Motor neuron (in vitro differentiated cells): Measurements from ENCODE around the gene FANCM. TPM values are rescaled to one million over a fixed set of nuclear protein-coding genes. Genes with fewer than 3 reads are reported as not detected.

Source experiments
- ATAC-seq, 8 experiments: fragments of 200-7000 bp; cut with Tn5 transposase; replicated peaks in 6 of 8; 2 replicates each; pipeline ENCODE4 v1.8.0; 2021; ENCODE audit warnings: mild to moderate bottlenecking in 8 of 8, moderate library complexity in 8 of 8
- H3K27ac ChIP-seq, 2 donors: fragments of 250-450 bp; sonication (Bioruptor Pico); 2 replicates each; pipeline ENCODE4 v1.9.0; 2021; ENCODE audit warnings: antibody characterized with exemption in 2 of 2, mild to moderate bottlenecking in 2 of 2, moderate library complexity in 1 of 2
- H3K4me1 ChIP-seq, 2 donors: fragments of 250-450 bp; sonication (Bioruptor Pico); replicated peaks in 1 of 2; 2 replicates each; pipeline ENCODE4 v1.6.1; 2021; ENCODE audit warnings: antibody characterized with exemption in 2 of 2, mild to moderate bottlenecking in 2 of 2, moderate library complexity in 1 of 2
- H3K4me3 ChIP-seq, 5 donors: fragments of 250-450 bp; sonication (Bioruptor Pico); 2 replicates each; pipeline ENCODE4 v1.9.0; 2021; ENCODE audit warnings: antibody characterized with exemption in 5 of 5, mild to moderate bottlenecking in 5 of 5, moderate library complexity in 4 of 5
- WGBS, 10 experiments: fragments of 450-650 bp; shearing (Covaris generic); methylation state at CpG; one replicate each; pipeline ENCODE4 v1.0.0; 2022; 5-methylcytosine and 5-hydroxymethylcytosine counted together
- in situ Hi-C, 9 experiments: fragments of 400-800 bp; cut with MboI; loops; one replicate each; pipeline ENCODE4 v1.15.0; 2021; ENCODE audit warnings: low sequenced_read_pairs in 9 of 9, low pct_unique_long_range_greater_than_20kb in 2 of 9; ENCODE audit not compliant: unreplicated experiment in 9 of 9
- total RNA-seq, 8 experiments: library from RNA; unstranded; fragments of 300-600 nt; gene quantifications; 2 replicates each; pipeline versions ENCODE4 v1.2.3 to v1.2.4, GENCODE V29; 2022

FANCM gene
- total RNA-seq, 8 experiments from 2014 or later = 2.6 to 13.1 (median 5.4) TPM

DNA sequence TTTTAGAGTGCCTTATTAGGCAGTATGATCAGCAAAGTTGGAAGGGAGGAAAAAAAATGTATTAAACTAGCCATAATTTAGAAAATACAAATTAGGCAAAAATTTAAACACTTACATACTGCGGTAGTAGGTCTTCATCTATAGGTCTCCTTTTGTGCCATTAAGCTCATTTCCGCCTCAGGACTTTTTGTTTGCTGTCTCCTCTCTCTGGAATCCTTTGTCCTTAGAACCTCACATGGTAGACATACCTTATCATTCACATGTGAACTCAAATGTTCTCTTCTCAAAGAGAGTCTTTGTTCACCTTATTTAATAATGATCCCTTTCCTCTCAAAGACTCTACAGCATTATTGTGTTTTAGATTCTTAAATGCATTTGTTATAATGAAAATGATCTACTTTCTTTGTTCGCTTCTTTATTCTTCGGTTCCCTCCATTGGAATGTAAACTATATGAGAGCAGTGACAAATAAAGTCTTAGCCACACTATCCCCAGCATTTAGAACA is 14.7 kb downstream of the FANCM start:
- Histone ChIP-seq H3K27ac (no peak overlapping the region), H3K4me1 (no peaks in the 10 kb centered on the region), H3K4me3 (no peak overlapping the region)
- 61 to 100% (median 88%) methylated on average over 2 to 4 of the region's 4 CpGs for WGBS, 10 experiments
- in situ Hi-C loops = no loop called here
- no peak for ATAC-seq

DNA sequence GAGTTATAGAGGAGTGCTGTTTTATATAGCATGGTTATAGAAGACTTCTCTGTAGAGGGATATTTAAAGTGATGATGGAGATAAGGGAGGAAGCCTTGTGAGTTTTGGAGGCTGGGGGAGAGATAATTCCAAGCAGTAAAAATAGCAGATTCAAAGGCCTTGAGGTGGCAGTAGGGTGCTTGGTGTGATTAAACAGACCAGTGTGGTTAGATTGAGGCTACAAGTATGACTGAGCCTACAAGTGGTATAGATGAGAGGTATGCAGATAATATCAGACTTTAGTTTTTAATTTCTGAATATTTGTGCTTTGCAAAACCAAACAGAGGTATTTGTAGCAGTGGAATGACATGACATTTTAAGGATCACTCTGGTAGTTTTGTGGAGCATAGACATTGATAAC is 20.3 kb downstream of the FANCM start:
- in situ Hi-C loops = no loop called here
- Histone ChIP-seq H3K4me3 (no peak overlapping the region), H3K27ac (no peak overlapping the region), H3K4me1 (no peaks in the 10 kb centered on the region)
- ATAC-seq = no peak

DNA sequence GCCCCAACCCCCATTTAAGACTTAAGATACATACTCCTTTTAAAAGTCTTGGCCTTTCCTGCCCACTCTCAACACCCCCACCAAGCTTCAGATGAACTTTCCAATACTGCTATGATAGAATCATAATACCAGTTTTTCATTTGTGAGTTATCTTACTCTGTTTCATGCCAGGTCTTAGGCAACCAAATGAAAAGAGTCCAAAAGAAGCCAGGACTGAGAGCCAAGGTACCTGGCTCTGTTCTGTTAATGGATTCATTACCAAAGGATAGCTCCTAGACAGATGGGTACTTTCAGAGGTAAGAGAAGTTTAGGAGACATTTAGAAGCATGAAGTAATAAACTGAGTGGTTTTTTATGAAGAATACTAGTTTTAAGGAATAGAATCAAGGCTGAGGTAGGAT is 34.2 kb downstream of the FANCM start:
- H3K27ac ChIP-seq = no peak overlapping the region
- ATAC-seq = no peak
- H3K4me3 ChIP-seq = no peak overlapping the region
- H3K4me1 ChIP-seq = no peaks in the 10 kb centered on the region
- in situ Hi-C loops = no loop called here

DNA sequence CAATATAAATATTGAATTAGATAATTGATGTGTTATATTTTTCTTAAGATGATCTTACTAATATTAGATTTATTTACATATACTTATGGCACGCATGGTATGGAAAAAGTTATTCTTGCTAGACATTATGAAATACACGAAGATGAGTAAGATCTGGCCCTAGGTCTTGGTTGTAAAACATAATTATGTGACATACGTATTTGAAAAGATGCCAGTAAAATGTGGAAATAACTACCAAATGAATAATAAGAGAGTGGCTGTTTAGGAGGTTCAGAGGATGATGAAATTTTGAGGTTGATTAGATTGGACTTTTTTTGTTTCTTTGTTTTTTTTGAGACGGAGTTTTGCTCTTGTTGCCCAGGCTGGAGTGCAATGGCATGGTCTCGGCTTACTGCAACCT is 41.3 kb downstream of the FANCM start:
- Histone ChIP-seq H3K27ac (no peak overlapping the region), H3K4me1 (no peaks in the 10 kb centered on the region), H3K4me3 (no peak overlapping the region)
- no peak for ATAC-seq
- in situ Hi-C loops = no loop called here
- WGBS, 10 experiments = 45 to 100% (median 91%) methylated on average over 2 to 5 of the region's 5 CpGs; no CpG with 5 or more reads in 1 of the 10 experiments

DNA sequence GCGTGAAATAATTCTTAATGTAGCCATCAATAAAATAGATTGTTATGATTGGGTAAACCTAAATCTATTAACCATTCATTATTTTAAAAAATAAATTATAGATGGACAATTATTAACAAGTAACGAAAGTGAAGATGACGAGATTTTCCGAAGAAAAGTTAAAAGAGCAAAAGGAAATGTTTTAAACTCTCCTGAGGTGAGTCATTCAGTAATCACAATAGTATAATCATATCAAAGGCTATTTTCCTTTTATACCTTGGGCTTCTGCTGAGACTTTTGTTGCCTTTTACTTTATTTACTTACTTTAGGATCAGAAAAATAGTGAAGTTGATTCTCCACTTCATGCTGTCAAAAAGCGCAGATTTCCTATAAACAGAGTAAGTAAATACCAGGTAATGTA is 45.6 kb downstream of the FANCM start:
- ATAC-seq = no peak
- 88 to 100% (median 96%) methylated on average over 3 to 5 of the region's 5 CpGs for WGBS, 10 experiments
- Histone ChIP-seq H3K4me1 (no peaks in the 10 kb centered on the region), H3K27ac (no peak overlapping the region), H3K4me3 (no peak overlapping the region)
- in situ Hi-C loops = no loop called here

DNA sequence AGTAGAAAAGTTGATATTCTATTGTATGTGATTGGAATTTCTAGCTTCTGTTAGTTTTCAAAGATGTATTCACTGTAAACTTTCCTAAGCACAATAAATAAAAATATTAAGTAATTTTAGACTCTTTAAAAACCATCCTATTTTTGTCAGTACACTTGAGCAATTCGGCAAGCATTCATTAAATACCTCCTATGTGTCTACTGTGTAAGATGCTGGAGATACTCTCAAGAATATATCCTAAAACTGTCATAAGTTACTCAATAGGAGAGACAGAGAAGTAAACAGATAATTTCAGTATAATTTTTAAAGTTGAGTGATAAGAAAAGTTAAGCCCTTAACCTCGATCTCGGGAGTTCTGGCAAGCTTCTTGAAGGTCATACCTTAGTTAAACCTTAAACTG is 46.1 kb downstream of the FANCM start:
- no peak overlapping the region for H3K4me3 ChIP-seq
- WGBS, 10 experiments = 77 to 100% (median 93%) methylated on average over 1 to 3 of the region's 3 CpGs
- ATAC-seq = no peak
- H3K27ac ChIP-seq = no peak overlapping the region
- in situ Hi-C loops = no loop called here
- H3K4me1 ChIP-seq = no peaks in the 10 kb centered on the region

DNA sequence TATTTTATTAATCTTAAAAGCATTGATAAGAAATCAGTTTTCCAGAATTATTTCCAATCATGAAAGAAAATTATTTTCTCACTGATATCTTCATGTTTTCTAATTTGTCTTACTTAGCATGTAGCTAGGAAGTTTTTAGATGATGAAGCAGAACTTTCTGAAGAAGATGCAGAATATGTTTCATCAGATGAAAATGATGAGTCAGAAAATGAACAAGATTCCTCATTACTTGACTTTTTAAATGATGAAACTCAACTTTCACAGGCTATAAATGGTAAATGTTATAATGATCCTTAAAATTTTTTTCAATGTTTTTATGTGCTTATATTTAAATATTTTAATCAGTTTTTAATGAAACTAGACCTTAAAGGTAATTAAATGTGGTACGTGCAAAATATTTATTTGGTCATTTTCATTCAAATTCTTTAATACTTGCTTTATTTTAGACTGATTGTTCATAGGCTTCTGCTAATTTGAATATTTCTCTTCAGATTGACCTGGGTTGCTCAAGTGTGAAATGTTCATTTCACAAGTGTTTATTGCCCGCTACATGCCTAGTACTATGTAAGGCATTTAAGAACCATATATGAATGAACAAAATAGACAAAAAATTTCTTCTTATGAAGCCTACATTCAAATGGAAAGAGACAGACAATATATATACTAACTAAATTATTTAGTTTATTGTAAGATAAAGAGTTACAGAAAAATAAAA is 49.5 kb downstream of the FANCM start:
- Histone ChIP-seq H3K4me1 (no peaks in the 10 kb centered on the region), H3K4me3 (no peak overlapping the region), H3K27ac (no peak overlapping the region)
- ATAC-seq = no peak
- 89 to 100% (median 100%) methylated on average over 1 to 2 of the region's 2 CpGs; no CpG with 5 or more reads in 1 of the 10 experiments for WGBS, 10 experiments
- in situ Hi-C loops = no loop called here

DNA sequence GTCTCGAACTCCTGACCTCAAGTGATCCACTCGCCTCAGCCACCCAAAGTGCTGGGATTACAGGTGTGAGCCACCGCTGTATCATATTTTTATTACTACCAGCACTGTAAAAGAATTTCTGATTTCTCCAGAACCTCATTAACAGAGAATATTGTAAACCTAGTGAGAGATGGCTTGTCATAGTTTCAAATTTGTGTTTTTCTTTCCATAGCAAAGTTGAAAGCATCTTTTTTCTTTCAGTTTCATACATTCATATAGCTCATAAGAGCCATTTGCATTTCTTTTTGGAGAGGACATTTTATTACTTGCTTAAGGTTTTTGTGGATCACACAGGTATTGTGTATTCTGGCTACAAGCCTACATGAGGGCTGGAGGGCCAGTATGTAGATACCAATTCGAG is 59.2 kb downstream of the FANCM start:
- H3K27ac ChIP-seq = no peak overlapping the region
- in situ Hi-C loops = no loop called here
- no peaks in the 10 kb centered on the region for H3K4me1 ChIP-seq
- WGBS, 10 experiments = 72 to 100% (median 95%) methylated on average over 1 to 4 of the region's 4 CpGs; no CpG with 5 or more reads in 2 of the 10 experiments
- ATAC-seq = no peak
- no peak overlapping the region for H3K4me3 ChIP-seq

DNA sequence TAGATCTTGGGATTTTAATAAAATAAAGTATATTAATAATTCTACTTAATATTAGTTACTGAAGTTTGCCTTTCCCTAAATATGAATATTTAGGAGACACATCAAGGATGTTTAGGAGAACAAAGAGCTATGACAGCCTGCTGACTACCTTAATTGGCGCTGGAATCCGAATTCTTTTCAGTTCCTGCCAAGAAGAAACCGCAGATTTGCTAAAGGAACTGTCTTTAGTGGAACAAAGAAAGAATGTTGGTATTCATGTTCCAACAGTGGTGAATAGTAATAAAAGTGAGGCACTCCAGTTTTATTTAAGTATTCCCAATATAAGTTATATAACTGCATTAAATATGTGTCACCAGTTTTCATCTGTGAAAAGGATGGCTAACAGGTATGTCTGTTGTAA is 62.8 kb downstream of the FANCM start:
- in situ Hi-C loops = no loop called here
- ATAC-seq = no peak
- WGBS, 10 experiments = 50 to 100% (median 90%) methylated on average over 1 to 3 of the region's 3 CpGs; no CpG with 5 or more reads in 2 of the 10 experiments
- Histone ChIP-seq H3K4me3 (no peak overlapping the region), H3K4me1 (no peaks in the 10 kb centered on the region), H3K27ac (no peak overlapping the region)

DNA sequence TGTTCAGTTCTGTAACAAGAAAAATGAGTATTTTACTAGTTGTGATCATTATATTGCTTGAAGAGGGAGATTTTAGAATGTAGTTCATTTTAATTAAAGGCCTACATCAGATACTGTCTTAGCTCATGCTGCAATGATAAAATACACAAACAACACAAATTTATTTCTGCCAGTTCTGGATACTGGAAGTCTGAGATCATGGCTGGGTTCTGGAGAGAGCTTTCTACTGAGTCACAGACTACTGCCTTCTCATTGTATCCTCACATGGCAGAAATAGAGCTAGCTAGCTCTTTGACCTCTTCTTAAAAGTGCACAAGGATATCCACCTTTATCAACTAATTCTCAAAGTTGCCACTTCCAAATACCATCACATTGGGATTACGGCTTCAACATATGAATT is 63.5 kb downstream of the FANCM start:
- ATAC-seq = peak in 1 of 8 experiments; percentile 50
- no peak overlapping the region for H3K4me3 ChIP-seq
- no peak overlapping the region for H3K27ac ChIP-seq

DNA sequence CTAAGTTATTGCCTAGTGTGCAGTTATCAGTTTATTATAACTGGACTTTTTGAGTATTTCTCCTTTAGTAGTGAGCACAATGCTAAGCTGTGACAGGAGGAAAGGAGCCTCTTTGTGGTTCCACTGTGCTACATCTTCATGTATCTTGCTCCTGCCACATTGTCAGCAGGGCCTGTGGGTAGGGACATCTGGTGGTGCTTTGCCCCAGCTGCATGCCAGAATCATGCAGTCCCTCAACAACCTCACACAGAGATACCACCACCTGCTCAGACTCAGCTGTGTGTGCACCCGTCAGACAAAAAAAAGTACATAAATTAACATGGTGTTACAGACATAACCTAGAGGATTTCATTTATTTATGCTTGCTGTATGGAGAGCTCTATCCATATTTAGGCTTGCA is 66.2 kb downstream of the FANCM start:
- no peaks in the 10 kb centered on the region for H3K4me1 ChIP-seq
- 29 to 83% (median 76%) methylated on average over 1 of the region's 1 CpG; no CpG with 5 or more reads in 6 of the 10 experiments for WGBS, 10 experiments
- H3K27ac ChIP-seq = no peak overlapping the region
- in situ Hi-C loops = no loop called here
- H3K4me3 ChIP-seq = no peak overlapping the region
- ATAC-seq = peak in 4 of 8 experiments; percentile 45 to 94 (median 67)

More for the DNA sequence above, 63.5 kb downstream of the FANCM start:
- in situ Hi-C loops = no loop called here
- 89 to 100% (median 100%) methylated on average over 1 of the region's 1 CpG; no CpG with 5 or more reads in 5 of the 10 experiments for WGBS, 10 experiments
- H3K4me1 ChIP-seq = no peaks in the 10 kb centered on the region

DNA sequence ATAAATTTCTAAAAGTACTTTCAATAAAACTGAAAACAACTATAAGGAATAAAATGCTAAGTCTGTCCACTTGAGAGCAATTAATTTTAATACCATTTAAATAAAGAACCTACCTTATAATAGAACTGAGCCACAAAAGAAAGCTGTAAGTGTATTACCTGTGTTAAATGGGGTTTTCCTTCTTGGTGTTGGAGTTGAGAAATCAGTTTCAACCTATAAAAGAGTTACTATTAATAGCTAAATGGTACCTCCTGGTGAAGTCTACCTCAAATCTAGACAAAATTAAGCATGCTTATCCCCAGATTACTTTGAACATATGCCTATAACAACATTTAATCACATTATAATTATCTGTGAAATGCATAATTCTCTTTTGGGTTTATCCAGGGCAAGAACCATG is 68.5 kb downstream of the FANCM start:
- in situ Hi-C loops = no loop called here

DNA sequence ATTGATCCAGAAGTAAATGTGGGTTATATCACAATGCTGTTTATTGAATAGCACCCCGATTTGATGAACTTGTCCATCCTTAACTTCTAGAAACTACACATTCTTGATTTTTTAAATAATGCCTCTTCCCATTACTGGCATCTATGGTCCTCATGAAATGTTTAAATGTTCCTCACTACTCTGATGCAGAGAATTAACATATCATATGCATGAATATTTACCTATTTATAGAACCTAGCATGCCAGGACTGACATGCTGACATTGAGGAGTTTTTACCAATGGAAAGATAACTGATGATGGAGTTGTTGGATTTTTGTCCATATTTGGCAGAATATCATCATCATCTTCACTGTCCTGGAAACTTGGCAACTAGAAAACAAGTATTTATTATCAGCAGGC is 74.4 kb downstream of the FANCM start:
- H3K4me3 ChIP-seq = no peak overlapping the region
- ATAC-seq = peak in 3 of 8 experiments; percentile 50 to 80 (median 72)
- in situ Hi-C loops = no loop called here
- no peak overlapping the region for H3K27ac ChIP-seq
- H3K4me1 ChIP-seq = no peaks in the 10 kb centered on the region
- WGBS, 10 experiments = 87 to 100% (median 100%) methylated on average over 1 of the region's 1 CpG; no CpG with 5 or more reads in 1 of the 10 experiments

More for the DNA sequence above, 68.5 kb downstream of the FANCM start:
- Histone ChIP-seq H3K4me1 (no peaks in the 10 kb centered on the region), H3K4me3 (no peak overlapping the region), H3K27ac (no peak overlapping the region)
- ATAC-seq = no peak

DNA sequence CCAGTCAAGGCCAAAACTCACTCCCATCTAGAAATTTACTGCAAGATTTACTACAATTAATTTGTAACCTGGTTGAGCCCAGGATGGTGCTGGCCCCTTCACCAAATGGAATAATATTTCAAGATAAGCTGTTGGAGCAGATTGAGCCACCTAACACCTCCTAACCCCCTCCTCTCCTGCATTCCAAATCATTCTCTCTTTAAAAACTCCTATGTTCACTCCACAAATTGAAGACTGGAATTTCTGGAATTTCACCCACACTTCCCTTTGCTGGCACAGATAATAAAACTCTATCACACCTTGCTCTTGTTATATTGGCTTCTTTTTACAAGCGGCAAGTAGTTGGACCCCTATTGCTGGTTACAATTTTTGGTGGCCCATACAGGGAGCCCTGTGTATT is 75.6 kb downstream of the FANCM start:
- 100% methylated on average over 1 of the region's 1 CpG; no CpG with 5 or more reads in 7 of the 10 experiments for WGBS, 10 experiments
- in situ Hi-C loops = no loop called here
- no peak for ATAC-seq
- H3K4me1 ChIP-seq = no peaks in the 10 kb centered on the region
- H3K27ac ChIP-seq = no peak overlapping the region
- H3K4me3 ChIP-seq = no peak overlapping the region
